HepG2 (cell line): ENCODE data around the gene SAPCD1. TPM values are rescaled to one million over a fixed set of nuclear protein-coding genes. Genes with fewer than 3 reads are reported as not detected.

ENCODE experiments used
- ARNT2 ChIP-seq: sonication (generic); formaldehyde crosslinking; IDR thresholded peaks from 2 replicates; pipeline ENCODE4 v1.8.0; 2022; ENCODE audit warnings: mild to moderate bottlenecking, low read depth, missing genetic modification reagents, moderate library complexity
- BRCA1 ChIP-seq: sonication (generic); formaldehyde crosslinking; IDR thresholded peaks from 2 replicates; pipeline ENCODE4 v1.4.0; 2020; ENCODE audit warnings: missing genetic modification reagents
- CHCHD3 ChIP-seq: sonication (generic); formaldehyde crosslinking; IDR thresholded peaks from 2 replicates; pipeline ENCODE4 v1.8.0; 2022; ENCODE audit warnings: mild to moderate bottlenecking, missing genetic modification reagents, moderate library complexity
- ISL2 ChIP-seq: sonication (generic); formaldehyde crosslinking; IDR thresholded peaks from 2 replicates; pipeline ENCODE4 v1.5.0; 2020; ENCODE audit warnings: missing genetic modification reagents
- KDM3A ChIP-seq: IDR thresholded peaks from 2 replicates; pipeline ENCODE4 v1.6.1; 2018; ENCODE audit warnings: low read depth, missing compliant biosample characterization
- KLF12 ChIP-seq: sonication (generic); formaldehyde crosslinking; IDR thresholded peaks from 2 replicates; pipeline ENCODE4 v1.4.0; 2020; ENCODE audit warnings: missing genetic modification reagents, borderline replicate concordance
- MAFG ChIP-seq: sonication (generic); formaldehyde crosslinking; IDR thresholded peaks from 2 replicates; pipeline ENCODE4 v1.5.1; 2020; ENCODE audit warnings: mild to moderate bottlenecking, missing genetic modification reagents
- PCBP1 ChIP-seq: fragments of 200-400 bp; formaldehyde crosslinking; IDR thresholded peaks from 2 replicates; pipeline ENCODE4 v1.6.1; 2017; ENCODE audit warnings: mild to moderate bottlenecking, low read depth, low read length, borderline replicate concordance
- REL ChIP-seq: sonication (generic); formaldehyde crosslinking; conservative IDR thresholded peaks from 2 replicates; pipeline ENCODE4 v1.8.0; 2022; ENCODE audit warnings: mild to moderate bottlenecking, missing genetic modification reagents, moderate library complexity
- SNAI1 ChIP-seq: sonication (generic); formaldehyde crosslinking; IDR thresholded peaks from 2 replicates; pipeline ENCODE4 v1.5.0; 2020; ENCODE audit warnings: mild to moderate bottlenecking, missing genetic modification reagents, borderline replicate concordance
- ZMAT5 ChIP-seq: sonication (generic); formaldehyde crosslinking; IDR thresholded peaks from 2 replicates; pipeline ENCODE4 v1.5.0; 2020; ENCODE audit warnings: mild to moderate bottlenecking, low read depth, missing genetic modification reagents, borderline replicate concordance
- ZNF180 ChIP-seq: sonication (generic); formaldehyde crosslinking; IDR thresholded peaks from 2 replicates; pipeline ENCODE4 v1.4.0; 2020; ENCODE audit warnings: low read depth, missing genetic modification reagents, borderline replicate concordance
- ZNF34 ChIP-seq: sonication (generic); formaldehyde crosslinking; IDR thresholded peaks from 2 replicates; pipeline ENCODE4 v1.4.0; 2020; ENCODE audit warnings: mild to moderate bottlenecking, missing genetic modification reagents, borderline replicate concordance
- ZNF496 ChIP-seq: sonication (generic); formaldehyde crosslinking; IDR thresholded peaks from 2 replicates; pipeline ENCODE4 v1.8.1; 2023; ENCODE audit warnings: mild to moderate bottlenecking, moderate library complexity, missing genetic modification reagents; ENCODE audit not compliant: insufficient replicate concordance
- ZNF609 ChIP-seq: sonication (generic); formaldehyde crosslinking; IDR thresholded peaks from 2 replicates; pipeline ENCODE4 v1.4.0; 2020; ENCODE audit warnings: mild to moderate bottlenecking, missing genetic modification reagents, borderline replicate concordance
- ZNF691 ChIP-seq: sonication (generic); formaldehyde crosslinking; IDR thresholded peaks from 2 replicates; pipeline ENCODE4 v1.4.0; 2020; ENCODE audit warnings: missing genetic modification reagents, low read depth, mild to moderate bottlenecking, borderline replicate concordance
- ZSCAN22 ChIP-seq: sonication (generic); formaldehyde crosslinking; IDR thresholded peaks from 2 replicates; pipeline ENCODE4 v1.4.0; 2020; ENCODE audit warnings: mild to moderate bottlenecking, missing genetic modification reagents
- polyA plus RNA-seq, 8 experiments: library from polyadenylated mRNA; depleted of rRNA in 3 of 8; stranded (reverse) in 7 of 8; unstranded in 1 of 8; fragments of >200 nt; fragmentation: Illumina TruSeq in 4 of 8; extraction: Trizol in 4 of 8; gene quantifications; 2 replicates each; pipeline versions ENCODE4 v1.2.1 to v1.2.3, GENCODE V29; 2011 to 2016; ENCODE audit warnings: low read depth in 4 of 8, missing spikeins in 1 of 8, mixed read lengths in 1 of 8; ENCODE audit not compliant: insufficient read depth in 1 of 8
- total RNA-seq, 5 experiments: library from RNA; depleted of rRNA; stranded (reverse); fragments of >200 nt; fragmentation: Illumina TruSeq; extraction: Trizol; gene quantifications; 2 replicates each; pipeline ENCODE4 v1.2.3, GENCODE V29; 2016; ENCODE audit warnings: low read depth in 1 of 5
- TF ChIP-seq, protein P1 (sequence below): sonication (generic); formaldehyde crosslinking; IDR thresholded peaks from 2 replicates; pipeline ENCODE4 v1.4.0; 2020; ENCODE audit warnings: missing genetic modification reagents

Gene SAPCD1
- total and polyA plus RNA-seq, 2 of the 13 experiments (the other 11 are each of a cell fraction or from before 2014, with no cell fraction given) = 2.5 to 3.9 TPM

DNA sequence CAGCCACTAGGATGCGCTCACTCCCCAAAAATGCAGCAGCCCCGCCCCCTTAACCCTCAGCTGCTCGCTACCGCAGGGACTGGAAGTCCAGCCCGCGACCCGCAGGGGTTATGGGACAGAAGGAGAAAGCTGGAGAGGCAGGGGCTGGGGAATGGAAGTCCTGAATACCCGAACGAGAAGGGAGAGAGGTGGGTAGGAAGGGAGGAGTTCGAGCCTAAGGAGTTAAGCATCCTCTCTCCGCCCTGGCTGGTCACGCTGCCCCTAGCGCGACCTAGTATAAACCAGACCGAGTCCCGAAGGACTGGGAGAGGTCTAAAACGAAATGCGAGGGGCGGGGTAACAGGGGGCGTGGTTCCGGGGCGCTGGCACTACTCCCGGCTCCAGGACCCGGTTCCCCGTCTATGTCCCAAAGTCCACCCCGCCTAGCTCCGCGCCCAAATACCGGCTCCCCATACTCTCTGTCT lies 32.9 kb upstream of the SAPCD1 start (continued):
- TF ChIP-seq ARNT2 (CRISPR knock-in tag) = no peak
- peak; percentile 86 for TF ChIP-seq KLF12 (CRISPR knock-in tag)
- peak; percentile 17; the same call in 1 of the 2 replicates for TF ChIP-seq ZNF34
- TF ChIP-seq ZNF691 (CRISPR knock-in tag) = peak; percentile 39; the same call in 1 of the 2 replicates
- no peak for TF ChIP-seq ZNF496 (CRISPR knock-in tag)
- TF ChIP-seq, protein P1, sequence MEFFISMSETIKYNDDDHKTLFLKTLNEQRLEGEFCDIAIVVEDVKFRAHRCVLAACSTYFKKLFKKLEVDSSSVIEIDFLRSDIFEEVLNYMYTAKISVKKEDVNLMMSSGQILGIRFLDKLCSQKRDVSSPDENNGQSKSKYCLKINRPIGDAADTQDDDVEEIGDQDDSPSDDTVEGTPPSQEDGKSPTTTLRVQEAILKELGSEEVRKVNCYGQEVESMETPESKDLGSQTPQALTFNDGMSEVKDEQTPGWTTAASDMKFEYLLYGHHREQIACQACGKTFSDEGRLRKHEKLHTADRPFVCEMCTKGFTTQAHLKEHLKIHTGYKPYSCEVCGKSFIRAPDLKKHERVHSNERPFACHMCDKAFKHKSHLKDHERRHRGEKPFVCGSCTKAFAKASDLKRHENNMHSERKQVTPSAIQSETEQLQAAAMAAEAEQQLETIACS (CRISPR knock-in tag) = no peak; the same call in 1 of the 2 replicates
- TF ChIP-seq REL = peak; percentile 71; the same call in 1 of the 2 replicates
- no peak for TF ChIP-seq ZNF180 (CRISPR knock-in tag)
- TF ChIP-seq ZMAT5 (CRISPR knock-in tag) = no peak
- no peak for TF ChIP-seq MAFG
- TF ChIP-seq ZNF609 (CRISPR knock-in tag) = peak; percentile 74; the same call in 1 of the 2 replicates
- TF ChIP-seq KDM3A (CRISPR knock-in tag) = peak; percentile 93
- TF ChIP-seq ZSCAN22 (CRISPR knock-in tag) = no peak
- no peak for TF ChIP-seq PCBP1
- TF ChIP-seq BRCA1 (CRISPR knock-in tag) = peak; percentile 85; the same call in 1 of the 2 replicates
- no peak for TF ChIP-seq SNAI1
- peak; percentile 54; the same call in 1 of the 2 replicates for TF ChIP-seq ISL2
- no peak for TF ChIP-seq CHCHD3 (CRISPR knock-in tag)
